NCI-H128 (cell line): ENCODE data around the gene FHDC1.

Source experiments
- DNase-seq: peaks from one replicate; lab custom pipeline; 2025; ENCODE audit not compliant: unreplicated experiment; lab: John Stamatoyannopoulos, UW

FHDC1 gene

DNA sequence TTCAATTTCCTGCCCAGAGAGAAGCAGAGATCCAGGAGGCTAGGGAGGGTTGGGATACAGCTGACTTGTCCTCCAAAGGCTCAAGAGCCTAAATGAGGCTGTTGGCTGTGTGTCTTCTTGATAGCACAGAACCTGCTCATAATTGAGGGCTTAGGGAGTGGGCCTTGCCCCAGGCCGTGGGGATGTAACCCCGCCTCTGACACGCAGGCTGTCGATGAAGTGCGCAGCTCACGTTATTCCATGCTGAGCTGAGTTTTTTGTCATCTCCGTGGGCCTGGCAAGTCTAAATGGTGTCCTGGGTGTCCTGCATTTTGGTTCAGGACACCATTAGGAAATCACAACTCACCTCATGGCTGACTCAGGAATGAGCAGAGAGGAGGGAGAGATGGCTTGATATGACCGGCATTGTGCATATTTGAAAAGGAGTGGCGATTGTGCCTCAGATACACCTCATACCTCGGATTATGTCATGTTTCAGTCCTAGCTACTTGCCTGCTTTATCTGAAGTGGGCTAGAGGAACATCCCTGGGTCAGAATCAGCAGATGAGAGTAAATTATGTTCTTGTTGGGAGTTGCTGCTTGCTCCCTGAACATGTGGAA, 43.7 kb downstream of the FHDC1 start:
- DNase-seq, result no peak

DNA sequence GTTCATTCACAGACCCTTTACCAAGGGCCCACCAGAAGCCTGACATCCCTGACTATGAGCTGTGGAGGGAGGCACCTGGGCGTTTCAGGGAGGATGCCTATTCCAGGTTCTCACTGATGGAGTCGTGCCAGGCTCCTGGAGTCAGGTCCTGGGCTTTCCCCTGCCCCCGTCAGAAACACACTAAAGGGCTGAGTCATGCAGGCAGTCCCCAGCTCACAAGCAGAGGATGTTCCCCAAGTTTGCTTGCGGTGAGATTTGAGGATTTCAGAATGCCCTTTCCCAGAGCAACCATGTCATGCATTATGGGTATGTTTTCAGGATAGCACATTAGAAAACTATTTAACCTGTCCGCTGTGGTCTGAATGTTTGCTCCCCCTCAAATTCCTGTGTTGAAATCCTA, 45.2 kb downstream of the FHDC1 start:
- DNase-seq, result no peak

DNA sequence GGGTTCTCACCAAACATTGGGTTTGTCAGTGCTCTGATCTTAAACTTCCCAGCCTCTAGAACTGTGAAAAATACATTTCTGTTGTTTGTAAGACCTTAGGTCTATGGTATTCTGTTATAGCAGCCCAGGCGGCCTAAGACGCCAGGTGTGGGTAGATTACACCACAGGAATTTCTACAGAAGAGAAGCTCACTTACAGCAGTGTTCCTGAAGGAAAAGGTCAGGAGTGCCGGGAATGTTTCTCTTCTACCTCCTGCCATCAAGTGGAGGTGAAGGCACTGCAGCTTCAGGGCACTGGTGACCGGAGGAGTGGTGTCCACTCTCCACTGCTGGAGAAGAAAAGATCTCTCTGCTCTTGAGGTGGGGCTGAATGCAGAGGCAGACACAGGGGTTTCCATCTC, 45.7 kb downstream of the FHDC1 start:
- DNase-seq, result no peak

DNA sequence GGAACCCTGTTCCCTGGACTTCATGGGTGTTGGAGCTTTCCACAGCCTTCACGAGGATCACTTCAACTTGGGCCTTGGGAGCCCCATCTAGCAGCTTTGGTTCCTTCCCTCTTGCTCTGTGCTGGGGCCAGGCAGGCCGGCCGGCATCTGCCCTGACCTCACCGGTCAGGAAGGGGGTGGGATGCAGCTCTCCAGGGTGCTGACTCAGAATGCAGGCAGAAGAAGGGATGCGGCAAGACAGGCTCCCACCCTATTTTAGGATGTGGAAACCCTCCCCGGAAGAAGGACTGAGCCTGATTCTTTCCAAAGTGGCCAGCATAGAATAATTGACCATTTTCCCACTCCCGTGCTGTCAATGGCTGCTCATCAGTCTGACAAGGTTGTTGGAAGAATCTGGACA, 47.1 kb downstream of the FHDC1 start:
- DNase-seq, result no peak

DNA sequence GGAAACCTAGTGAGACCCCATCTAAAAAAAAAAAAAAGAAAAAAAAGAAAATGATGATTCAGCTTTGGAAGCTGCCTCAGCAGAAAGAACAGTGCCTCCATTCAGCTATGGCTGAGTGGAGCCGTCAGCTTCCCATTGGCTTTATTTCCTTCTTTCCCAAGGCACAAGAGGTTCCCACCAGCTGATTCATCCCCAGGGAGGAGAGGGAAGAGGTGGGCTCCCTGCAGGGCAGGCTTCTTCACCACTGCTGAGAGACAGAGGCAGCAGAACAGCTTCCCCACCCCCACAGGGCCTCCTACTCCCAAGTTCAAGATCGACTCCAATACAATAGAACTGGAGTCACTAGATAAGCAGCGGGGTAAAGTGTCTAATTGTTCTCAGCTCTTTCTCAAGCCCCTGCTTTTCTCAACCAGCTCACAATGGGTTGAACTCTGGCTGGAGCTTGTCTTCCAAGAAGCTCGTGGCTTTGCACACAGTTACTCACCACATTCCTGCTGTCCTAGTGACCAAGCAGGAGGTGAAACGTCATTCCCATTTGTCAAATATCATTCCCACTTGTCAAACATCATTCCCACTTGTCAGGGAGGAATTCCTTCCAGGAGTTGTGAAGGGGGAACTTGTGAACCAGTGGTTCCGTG, 47.8 kb downstream of the FHDC1 start:
- no peak for DNase-seq

DNA sequence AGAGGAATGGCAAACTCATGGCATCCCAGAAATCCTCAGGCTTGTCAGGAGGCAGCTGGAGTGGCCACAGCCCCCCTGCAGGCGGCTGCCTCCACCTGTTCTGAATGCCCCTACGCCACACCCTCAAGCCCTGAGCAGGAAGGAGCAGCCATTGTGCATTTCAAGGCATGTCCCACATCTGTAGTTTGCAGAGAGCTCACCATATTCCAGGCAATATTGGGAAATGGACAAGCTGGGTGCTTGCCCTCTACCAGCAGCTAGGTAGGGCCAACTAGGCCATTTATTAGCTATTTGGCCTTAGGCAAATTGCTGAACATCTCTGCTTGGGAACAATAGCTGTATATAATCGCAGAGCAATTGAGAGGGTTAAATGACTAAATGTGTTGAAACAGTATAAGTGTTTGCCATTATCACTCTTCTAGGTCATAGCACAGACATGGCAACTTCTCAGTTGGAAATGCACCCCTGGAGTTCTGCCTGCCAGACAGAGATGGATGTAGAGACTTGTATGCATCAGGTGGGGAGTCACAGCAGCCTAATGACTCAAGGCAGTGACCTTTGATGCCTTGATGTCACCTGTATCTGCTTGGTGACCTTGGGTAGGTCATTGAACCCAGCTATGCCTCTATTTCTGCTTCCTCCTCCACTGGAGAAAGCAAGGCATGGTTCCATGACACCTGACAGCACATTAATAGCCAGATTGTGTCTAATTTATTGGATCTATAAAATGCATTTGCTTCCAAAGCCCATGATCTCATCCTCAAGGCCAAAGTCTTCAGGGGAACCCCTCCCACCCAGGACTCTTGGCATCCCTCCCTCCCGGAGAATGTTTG, 52.8 kb downstream of the FHDC1 start:
- DNase-seq, result no peak

DNA sequence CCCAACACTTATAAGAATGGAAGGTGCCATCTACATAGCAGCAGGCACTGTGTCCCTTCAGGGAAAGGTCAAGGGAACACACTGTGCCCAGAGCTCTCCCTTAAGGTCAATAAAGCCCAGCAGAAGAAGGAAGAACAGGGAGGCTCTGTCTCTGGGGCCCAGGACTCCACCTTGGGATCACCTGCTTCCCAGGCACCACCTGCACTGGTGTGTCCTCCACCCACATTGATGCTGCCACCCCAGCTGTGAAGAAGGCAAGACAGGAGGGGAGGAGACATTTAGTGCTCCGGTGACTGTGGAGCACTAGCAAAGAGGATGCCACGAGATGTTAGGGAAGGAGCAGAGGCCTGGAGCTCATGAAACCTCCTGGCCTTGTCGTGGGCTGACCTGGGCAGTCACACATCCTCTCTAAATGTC, 53.4 kb downstream of the FHDC1 start:
- no peak for DNase-seq

DNA sequence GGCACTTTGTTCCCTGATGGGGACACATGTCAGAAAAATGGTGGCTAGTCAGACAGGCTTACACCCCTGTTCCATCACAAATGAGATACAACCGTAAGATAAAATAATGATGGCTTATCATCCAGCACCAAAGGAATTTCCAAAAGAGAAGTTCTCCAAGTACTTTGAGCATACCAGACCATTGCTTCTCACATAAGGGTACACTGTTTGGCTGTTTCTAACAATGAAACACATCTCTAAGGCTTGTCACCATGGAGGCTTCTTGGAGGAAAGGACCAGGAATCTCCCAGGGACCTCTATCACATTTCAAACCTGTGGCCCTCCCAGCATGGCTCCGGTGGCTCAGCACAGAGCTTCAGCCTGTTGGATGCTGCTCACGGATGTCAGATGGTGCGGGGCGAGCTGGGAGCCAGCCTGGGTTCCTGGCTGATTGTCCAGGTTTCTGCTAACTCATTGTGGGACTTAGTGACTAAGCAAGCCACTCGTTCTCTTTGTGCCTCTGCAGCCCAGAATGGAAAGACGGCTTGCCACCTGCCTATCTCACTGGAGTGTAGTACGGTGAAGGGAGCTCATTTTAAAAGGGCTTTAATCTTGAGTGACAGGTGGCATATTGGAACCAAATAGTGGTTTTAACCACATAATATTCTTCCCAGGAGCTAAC, 54.5 kb downstream of the FHDC1 start:
- no peak for DNase-seq

DNA sequence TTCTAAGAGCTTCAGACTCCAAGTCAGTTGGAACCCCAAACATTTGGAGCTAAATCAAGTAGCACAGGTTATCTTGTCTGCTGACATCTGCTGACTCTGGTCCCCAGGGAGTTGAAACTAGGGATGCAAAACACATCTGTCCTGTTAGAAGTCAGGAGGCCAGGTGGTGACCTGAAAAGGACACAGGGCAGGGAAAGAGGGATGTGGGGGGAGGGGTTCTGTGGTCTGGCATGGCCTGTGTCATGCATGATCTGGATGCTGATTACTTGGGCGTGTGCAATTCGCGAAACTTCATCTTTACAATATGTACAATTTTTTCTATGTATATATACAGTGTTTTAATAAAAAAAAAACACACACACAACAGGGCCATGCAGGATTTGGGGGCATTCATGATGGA, 55.3 kb downstream of the FHDC1 start:
- DNase-seq, result no peak

DNA sequence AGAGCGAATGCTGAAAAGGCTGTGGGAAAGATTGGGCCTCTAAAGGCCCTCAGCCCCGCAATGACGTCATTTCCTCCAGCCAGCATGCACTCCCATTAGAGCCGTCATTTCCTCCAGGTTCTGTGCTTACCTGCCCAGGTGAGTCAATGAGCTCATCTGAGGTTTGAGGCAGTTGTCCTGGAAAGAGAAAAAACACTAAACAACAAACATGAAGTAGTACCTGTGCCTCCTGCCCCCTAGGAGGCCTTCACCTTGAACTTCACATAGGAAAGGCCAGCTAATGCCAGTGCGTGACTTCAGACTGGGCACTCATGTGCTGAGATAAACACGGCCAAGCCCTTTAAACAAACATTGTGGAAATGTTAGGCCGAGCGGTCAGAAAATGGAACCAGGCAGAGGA, 55.9 kb downstream of the FHDC1 start:
- no peak for DNase-seq

DNA sequence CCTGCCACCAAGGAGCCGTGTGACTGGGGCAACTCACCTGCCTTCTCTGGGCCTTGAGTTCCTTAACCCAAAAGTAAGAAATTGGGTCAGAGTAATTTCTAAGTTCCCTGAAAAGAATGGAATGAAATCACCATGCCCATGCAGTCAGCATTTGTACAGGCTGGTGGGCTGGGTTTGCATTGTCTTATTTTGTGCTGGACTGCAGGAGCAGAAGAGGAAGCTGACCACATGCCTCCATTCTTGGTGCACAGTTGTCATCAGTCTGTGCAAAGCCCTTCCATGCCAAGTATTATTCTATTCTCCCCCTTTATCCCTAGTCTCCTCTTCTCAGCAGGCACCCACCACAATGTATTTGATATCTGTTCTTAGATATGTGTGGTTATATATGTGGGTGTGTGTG, 56.3 kb downstream of the FHDC1 start:
- no peak for DNase-seq

DNA sequence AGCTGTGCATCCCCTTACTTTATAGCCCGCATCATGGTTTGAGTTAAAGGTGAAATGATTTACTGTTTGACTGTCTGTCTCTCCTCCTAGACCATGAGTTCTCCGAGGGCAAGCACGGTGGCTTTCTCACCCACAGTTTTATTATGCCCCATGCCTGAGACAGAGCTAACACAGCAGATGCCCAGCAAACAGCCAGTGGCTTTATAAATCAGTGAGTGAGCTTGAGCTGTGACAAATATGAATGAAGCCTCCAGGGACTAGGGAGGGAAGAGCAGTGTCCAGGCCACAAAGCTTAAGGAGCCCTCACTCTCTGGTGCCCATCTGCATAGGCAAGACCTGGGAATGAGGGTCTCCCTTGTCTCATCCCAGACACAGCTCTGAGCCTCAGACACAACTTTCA, 57.9 kb downstream of the FHDC1 start:
- DNase-seq, result no peak

DNA sequence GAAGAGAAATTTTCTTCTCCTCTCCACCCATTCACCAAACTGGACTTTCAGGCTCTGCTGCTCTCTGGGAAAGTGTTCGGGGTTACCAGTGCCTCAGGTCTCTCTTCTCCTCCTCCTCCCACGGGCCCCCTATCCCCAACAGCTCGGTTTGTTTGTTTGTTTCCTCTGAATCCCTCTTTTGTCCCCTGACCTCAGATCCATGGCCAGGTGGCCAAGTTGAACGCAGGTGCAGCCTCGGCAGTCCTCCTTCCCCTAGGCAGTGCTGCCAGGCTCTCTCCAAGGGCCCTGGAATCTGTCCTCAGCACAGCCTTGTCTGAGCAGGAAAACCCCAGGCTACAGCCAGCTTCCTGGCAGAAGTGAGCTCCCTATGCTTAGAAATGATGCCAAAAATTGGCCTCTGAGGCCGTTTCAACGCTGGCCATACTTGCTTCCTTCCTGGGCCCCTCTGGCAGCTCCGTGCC, 60.0 kb downstream of the FHDC1 start:
- no peak for DNase-seq

DNA sequence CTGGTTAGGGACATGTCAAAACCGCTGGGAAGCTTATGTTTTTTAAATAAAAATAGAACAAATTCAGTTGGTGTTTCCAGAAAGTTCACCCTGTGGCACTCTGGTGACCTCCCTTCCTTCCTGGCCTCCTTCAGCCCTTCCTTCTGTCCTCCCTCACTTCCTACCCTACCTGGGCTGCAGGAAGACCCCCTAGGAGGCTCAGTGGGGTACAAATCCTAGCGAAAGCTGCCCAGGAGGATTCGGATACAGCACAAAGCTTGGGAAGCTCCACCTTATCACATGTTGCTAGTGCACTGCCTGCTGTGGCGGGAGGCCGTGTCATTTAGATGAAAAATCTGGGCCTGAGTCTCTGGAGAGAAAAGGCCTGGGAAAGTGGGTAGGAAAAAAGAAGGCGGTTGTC, 60.5 kb downstream of the FHDC1 start:
- no peak for DNase-seq

DNA sequence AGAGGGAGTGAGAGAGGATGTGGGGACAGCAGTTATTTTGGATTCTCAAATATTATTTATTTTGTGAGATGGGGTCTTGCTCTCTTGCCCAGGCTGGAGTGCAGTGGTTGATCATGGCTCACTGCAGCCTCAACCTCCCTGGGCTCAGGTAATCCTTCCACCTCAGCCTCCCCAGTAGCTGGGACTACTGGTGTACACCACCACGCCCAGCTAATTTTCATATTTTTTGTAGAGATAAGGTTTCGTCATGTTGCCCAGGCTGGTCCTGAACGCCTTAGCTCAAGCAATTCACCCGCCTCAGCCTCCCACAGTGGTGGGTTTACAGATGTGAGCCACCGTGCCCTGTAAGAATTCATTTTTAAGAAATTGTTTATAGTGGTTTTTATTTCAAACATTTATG, 61.2 kb downstream of the FHDC1 start:
- no peak for DNase-seq

DNA sequence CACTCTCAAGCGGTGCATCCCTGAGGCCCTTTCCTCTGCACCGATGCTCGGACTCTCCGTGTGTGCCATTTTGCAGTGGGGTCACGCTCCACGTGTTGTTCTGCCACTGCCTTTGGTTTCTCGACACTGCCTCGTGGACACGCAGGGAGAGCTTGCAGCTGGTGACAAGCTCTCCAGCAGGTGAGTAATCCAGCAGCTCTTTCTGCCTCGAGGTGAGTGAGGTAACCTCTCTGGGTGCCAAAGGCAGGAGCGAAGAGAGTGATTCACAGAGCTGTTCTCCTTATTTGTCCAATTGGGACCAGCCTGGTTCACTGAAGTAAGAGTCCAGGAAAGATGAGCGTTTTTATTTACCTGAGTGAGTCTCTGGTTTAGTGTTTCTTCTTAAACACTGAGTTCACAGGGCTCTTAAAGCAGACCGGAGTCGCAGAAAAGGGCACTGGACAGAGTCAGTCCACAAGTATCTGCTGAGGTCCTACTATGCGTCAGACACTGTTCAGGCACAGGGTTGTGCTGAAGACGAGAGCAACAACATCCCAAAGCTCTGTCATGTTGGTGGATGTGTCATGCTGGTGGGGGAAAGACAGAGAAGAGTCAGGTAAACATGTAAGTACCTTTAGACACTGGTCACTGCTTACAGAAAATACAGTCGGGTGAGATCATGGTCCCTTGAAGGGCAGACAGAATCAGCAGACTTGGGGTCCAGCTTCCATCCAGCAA, 61.8 kb downstream of the FHDC1 start:
- no peak for DNase-seq

DNA sequence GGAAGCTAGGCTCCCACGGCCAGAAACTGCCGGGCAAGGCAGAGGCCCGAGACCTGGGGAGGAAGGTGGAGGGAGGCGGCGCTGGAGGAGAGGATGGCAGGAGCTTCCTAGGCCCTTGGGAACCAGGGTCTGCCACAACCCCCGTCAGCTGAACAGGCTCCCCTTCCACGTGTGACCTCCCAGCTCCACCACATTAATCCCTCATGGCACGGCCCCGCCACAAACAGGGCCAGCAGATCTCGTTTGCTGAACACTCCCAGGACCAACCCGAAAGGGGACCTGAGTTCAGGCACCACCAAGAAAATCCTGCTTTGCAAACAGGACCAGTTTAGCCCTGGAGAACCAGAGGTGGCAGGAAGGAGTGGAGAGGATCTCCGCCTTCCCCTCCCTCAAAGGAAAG, 62.7 kb downstream of the FHDC1 start:
- DNase-seq, result no peak

DNA sequence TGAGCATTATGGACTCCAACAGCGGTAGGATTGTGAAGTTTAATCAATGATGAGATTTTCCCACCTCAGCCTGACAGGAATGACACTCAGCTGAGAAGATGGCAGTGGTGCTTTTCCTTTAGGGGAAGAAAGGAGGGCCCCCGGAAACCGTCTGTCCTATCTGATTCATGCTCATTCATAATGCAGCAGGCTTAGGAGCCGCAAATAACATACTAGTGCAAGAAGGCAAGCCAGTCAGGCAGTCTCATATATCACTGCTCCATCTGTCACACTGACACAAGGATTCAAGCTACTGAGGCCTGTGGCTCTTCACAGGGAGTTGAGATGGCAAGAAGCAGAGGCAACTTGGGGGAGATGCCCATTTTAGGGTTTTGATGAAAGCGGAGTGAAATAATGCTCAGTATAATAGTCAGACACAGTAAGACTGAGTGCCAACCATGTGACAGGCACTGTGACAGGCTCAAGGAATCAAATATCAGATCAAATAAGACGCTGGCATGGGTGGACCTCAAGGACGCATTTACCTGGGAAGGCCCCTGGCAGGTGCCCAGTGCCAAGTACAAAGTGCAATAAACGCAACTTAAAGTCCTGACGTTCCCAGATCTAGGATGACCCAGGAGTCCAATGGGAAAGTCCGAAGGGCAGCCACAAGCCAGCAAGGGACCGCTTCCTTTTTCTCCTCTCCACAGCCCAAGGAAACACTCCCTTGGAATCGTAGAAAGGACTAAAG, 63.4 kb downstream of the FHDC1 start:
- no peak for DNase-seq

DNA sequence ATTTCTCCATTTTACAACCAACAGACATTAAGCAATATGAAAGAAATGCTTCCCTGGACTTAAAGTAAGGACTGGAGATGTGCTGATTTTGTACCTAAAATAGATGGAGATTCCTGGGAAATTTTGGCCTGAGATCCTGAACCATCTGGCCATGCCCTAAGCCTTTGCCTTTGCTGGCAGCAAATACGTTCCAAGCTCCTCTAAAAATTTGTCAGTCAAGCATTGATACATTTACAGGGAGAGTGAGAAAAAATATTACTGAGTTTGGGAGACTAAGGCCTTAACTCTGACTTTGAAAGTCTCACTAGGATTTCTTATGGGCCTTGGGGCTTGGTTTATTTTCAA, 63.9 kb downstream of the FHDC1 start:
- no peak for DNase-seq

DNA sequence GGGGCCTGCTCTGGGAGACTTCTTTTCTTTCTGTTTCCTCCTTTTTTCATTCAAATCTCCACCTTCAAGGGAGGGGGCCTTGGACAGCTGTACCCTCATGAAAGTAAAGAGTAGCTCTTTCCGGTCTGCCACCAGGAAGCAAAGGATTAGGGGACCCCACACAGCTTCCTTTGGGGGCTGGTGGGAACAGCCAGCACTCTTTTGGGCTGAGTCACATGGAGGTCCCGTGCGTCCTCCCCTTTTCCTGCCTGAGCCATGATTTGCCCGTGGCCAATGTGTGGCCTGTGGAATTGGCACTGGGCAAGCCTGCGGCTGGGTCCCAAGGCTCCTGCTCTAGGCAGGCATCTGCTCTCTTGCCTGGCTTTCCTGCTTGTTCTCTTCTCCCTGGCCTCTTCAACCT, 65.5 kb downstream of the FHDC1 start:
- DNase-seq, result no peak

DNA sequence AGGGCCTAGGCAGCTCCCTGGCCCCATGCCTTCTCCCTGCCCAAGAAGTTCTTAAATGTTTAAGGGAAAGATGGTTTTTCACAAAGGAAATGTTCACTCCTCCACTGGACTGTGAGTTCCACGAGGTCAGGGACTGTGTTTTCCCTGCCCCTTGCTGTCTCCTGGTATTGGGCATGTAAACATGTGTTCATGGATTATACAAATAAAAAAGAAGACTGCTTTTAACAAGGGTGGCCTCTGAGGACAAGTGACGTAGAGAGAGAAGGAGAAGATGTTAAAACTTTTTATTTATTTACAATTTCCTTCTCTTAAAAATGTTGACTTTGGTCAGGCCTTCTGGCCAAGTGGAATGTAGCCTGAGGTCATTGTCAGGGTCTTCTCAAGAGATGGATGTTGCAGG, 66.0 kb downstream of the FHDC1 start:
- DNase-seq, result no peak
